ENCODE data around the gene MALRD1. TPM values are rescaled to one million over a fixed set of nuclear protein-coding genes. Genes with fewer than 3 reads are reported as not detected.

Gene MALRD1
- 0.20 and 0.37 TPM in 2 replicates for total RNA-seq

DNA sequence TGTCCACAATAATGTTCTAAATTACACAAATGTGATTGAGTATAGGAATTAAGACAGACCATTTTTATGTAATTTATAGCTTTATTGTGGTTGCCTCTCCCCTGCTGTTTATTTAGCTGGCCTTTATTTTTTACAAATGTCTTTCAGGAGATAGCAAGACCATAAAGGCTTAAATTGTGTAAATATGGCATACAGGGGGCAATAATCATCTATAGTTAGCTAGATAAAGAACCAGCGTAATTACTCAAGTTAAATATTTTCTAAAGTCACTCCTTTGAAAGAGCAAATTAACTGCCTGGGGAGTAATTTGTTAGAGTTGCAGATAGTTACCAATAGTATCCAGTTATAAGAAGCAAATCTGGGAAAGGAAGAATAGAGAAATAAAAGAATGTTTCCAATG, at the start of gene MALRD1:
TSS of gene MALRD1 (plus strand) at position 313 of the 400 bp plus-strand sequence. CDS start 138 bp downstream, outside the sequence.

Small RNAs within 50 kb of the gene (small RNA-seq; reads per million reads assigned to genes)
- gene AL354695.1 (not detected), gene HMGN1P20 (not detected), gene RF00012 (not detected), gene RNA5SP303 (1.9 reads per million, percentile 78 among the genes with 10 or more reads in this experiment)

Data from subcutaneous preadipocyte (primary cell).